DND-41 (cell line): Measurements from ENCODE around the gene ZBED4.

Source experiments
- EZH2 ChIP-seq: IDR thresholded peaks from 3 replicates; pipeline ENCODE4 v1.6.1; 2012; ENCODE audit warnings: borderline replicate concordance, low read depth, mild to moderate bottlenecking, moderate library complexity, low read length, inconsistent platforms; ENCODE audit not compliant: severe bottlenecking
- TF ChIP-seq, protein P1 (sequence below): IDR thresholded peaks from 2 replicates; pipeline ENCODE4 v1.5.1; 2012; ENCODE audit warnings: borderline replicate concordance, low read length, moderate library complexity, mild to moderate bottlenecking; ENCODE audit not compliant: poor library complexity, severe bottlenecking; ENCODE audit errors: extremely low read depth

DNA sequence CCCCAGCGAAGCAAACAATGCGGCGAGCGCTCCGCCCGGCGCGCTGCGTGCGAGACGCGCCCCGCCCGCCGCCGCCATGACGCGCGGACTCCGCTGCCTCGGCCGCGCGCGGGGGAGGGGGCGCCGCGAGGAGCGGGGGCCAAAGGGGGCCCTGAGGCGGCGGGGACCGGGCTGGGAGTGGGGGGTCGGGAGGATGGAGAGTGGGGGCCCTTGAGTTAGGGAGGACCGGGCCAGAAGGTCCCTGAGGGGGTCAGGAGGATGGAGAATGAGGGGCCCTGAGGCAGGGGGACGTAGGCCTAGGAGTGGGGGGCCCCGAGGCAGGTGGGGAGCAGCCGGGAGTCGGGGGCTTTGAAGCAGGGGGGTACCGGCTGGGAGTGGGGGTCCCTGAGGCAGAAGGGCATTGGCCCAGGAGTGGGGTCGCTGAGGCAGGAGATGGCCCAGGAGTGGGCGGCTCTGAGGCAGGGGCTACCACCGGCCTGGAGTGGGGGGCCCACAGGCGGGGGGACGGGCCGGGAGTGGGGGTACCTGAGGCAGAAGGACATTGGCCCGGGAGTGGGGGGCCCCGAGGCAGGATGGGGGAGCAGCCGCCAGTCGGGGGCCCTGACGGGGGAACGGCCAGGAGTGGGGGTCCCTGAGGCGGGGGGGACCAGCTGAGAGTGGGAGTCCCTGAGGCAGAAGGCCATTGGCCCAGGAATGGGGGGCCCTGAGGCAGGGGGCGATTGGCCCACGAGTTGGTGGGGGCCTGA is 25.6 kb upstream of the ZBED4 start, which contains the start of gene BRD1:
- TF ChIP-seq, protein P1, sequence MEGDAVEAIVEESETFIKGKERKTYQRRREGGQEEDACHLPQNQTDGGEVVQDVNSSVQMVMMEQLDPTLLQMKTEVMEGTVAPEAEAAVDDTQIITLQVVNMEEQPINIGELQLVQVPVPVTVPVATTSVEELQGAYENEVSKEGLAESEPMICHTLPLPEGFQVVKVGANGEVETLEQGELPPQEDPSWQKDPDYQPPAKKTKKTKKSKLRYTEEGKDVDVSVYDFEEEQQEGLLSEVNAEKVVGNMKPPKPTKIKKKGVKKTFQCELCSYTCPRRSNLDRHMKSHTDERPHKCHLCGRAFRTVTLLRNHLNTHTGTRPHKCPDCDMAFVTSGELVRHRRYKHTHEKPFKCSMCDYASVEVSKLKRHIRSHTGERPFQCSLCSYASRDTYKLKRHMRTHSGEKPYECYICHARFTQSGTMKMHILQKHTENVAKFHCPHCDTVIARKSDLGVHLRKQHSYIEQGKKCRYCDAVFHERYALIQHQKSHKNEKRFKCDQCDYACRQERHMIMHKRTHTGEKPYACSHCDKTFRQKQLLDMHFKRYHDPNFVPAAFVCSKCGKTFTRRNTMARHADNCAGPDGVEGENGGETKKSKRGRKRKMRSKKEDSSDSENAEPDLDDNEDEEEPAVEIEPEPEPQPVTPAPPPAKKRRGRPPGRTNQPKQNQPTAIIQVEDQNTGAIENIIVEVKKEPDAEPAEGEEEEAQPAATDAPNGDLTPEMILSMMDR = no peak
- no peak for TF ChIP-seq EZH2
